Hippocampal formation (tissue), 2 donors: ENCODE measurements around the gene EPPIN.
A peak's percentile ranks its signal among the peaks of the same experiment; 100 is the strongest.
"Not testable (repeated sequence)": the region's sequence is repeated elsewhere in the genome, so short reads cannot be mapped to it uniquely, and the experiment has no call there.

Source experiments
- DNase-seq, 2 donors: peaks; one replicate each; lab custom pipeline; 2025; lab: John Stamatoyannopoulos, UW

EPPIN gene

GRCh38 chr20:45547206-45547770, at the start of gene EPPIN:
EPPIN (minus strand) TSS chr20:45547401; CDS start chr20:45547357, 44 bp downstream.
- no peak for DNase-seq

- no peak for DNase-seq
Measured at GRCh38 chr20:45595235-45595634, 48.0 kb upstream of the EPPIN start.

GRCh38 chr20:45593498-45593897, 46.3 kb upstream of the EPPIN start:
- no peak for DNase-seq

GRCh38 chr20:45592574-45593189, 45.5 kb upstream of the EPPIN start:
- DNase-seq, result no peak

- no peak for DNase-seq
Measured at GRCh38 chr20:45589725-45590124, 42.5 kb upstream of the EPPIN start.

GRCh38 chr20:45588800-45589199, 41.6 kb upstream of the EPPIN start:
- no peak for DNase-seq

GRCh38 chr20:45585986-45586385, 38.8 kb upstream of the EPPIN start:
- not testable (repeated sequence) for DNase-seq

GRCh38 chr20:45584294-45584693, 37.1 kb upstream of the EPPIN start:
- DNase-seq, result not testable (repeated sequence)

GRCh38 chr20:45583502-45583901, 36.3 kb upstream of the EPPIN start:
- DNase-seq, result no peak

GRCh38 chr20:45581702-45582101, 34.5 kb upstream of the EPPIN start:
- no peak for DNase-seq

- DNase-seq, result no peak
Measured at GRCh38 chr20:45579184-45579583, 32.0 kb upstream of the EPPIN start, which contains the start of gene WFDC8. WFDC8 (minus strand) TSS chr20:45579284; CDS start chr20:45579247, 37 bp downstream.

GRCh38 chr20:45578231-45578630, 31.0 kb upstream of the EPPIN start:
- no peak for DNase-seq

GRCh38 chr20:45576995-45577394, 29.8 kb upstream of the EPPIN start:
- DNase-seq, result no peak

- DNase-seq, result no peak
Measured at GRCh38 chr20:45575931-45576330, 28.7 kb upstream of the EPPIN start.

GRCh38 chr20:45569650-45570049, 22.4 kb upstream of the EPPIN start:
- not testable (repeated sequence) for DNase-seq

- DNase-seq, result no peak
Measured at GRCh38 chr20:45564760-45565276, 17.6 kb upstream of the EPPIN start.

GRCh38 chr20:45555198-45555597, 8.0 kb upstream of the EPPIN start:
- DNase-seq, result no peak

- DNase-seq, result no peak
Measured at GRCh38 chr20:45552456-45552855, 5.3 kb upstream of the EPPIN start.

- DNase-seq, result no peak
Measured at GRCh38 chr20:45550765-45551164, 3.6 kb upstream of the EPPIN start.

- DNase-seq, result no peak
Measured at GRCh38 chr20:45548410-45548809, 1.2 kb upstream of the EPPIN start.

- DNase-seq, result peak in 1 of 2 donors; percentile 3
Measured at GRCh38 chr20:45545754-45546453, 1.3 kb downstream of the EPPIN start.

- no peak for DNase-seq
Measured at GRCh38 chr20:45545351-45545750, 1.9 kb downstream of the EPPIN start.

GRCh38 chr20:45539382-45539781, 7.8 kb downstream of the EPPIN start, which contains the start of gene WFDC6:
WFDC6 (minus strand) TSS chr20:45539482; CDS start chr20:45539407, 75 bp downstream.
- no peak for DNase-seq
